CD4-positive, alpha-beta T cell treated with Interleukin-10 for 1 hour (primary cell): Measurements from ENCODE around the gene IMMP2L.

Experiments used
- DNase-seq: peaks from one replicate; pipeline ENCODE4 v3.0.0-alpha.2; 2020

Gene IMMP2L

DNA sequence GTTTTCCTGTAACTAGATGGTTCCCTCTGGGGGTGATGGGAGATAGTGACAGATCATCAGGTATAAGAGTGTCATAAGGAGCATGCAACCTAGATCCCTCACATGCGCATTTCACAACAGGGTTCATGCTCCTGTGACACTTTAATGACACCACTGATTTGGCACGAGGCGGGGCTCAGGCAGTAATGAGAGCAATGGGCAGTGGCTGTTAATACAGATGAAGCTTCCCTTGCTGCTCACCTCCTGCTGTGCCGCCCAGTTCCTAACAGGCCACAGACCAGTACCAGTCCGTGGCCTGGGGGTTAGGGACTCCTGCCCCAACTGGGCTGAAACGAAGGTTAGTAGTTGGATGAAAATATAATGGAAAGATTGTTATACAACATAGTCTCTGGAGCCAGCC is 673.0 kb downstream of the IMMP2L start:
- DNase-seq = no peak

DNA sequence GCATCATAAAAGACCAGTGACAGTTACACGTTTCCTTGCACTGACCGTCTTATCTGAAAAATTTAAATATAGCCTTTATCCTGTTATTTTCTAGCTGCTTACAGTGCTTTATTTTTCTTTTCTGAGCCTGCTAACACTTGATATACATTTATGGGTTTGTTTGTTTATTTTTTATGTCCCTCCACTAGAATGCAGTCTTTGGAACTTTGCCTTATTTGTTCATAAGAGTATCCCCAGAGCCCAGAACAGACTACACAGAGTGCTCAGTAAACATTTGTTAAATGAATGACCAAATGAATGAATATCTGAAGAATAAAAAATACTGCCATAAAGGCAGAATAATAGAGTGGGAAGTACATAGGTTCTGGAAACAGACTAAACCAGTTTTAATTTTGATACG is 673.7 kb downstream of the IMMP2L start:
- DNase-seq = no peak

DNA sequence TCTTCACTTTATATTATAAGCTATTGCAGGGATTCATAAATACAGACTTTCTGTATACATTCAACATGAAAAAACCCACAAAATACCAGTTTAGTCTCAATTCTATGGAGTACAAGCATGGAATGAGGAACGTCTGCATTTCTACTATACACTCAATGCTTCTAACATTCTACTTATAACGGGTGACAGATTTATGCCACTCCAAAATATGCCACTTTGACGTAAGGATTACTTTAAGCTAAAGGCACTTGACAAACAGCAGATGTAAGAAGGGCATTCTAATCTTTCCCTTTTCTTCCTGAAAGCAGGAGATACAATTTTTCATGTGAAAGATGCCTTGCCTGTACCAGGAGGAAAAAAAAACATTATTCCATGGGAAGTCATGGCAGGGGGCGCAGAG is 676.8 kb downstream of the IMMP2L start:
- DNase-seq = no peak

DNA sequence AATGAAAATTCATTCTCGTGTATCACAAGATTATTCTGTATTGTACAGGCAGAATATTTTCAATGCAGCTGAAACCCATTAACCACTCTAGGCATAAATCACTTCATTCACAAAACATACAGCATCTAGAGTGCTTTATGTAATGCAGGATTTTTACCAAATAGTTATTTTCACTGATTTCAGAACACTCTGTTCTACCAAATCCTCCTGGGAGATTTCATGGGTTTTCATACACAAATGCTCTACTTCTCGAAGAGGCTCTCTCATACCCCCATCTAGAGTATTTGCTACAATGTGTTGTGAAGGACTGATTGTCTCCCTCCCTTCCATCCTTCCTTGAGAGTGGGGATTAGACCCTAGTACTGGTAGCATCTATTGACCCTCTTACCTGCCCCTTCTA is 680.6 kb downstream of the IMMP2L start:
- no peak for DNase-seq

DNA sequence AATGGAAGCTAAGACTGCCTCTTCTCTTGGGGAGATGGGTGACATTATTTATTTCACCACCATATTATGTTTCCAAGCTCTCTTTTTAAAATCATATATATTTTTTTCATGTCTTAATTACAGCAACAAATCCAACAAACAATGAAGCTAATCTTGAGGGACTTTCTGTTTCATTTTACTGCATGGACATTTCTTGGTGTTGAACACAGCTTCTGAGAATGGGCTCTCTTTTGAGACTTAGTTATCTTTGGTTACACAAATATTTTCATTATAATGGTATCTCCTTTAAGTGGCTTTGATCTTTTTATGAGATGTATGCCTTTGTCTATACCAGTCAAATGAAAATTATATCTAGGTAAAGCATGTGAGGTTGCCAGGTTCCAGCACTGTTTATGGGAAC is 681.3 kb downstream of the IMMP2L start:
- no peak for DNase-seq

DNA sequence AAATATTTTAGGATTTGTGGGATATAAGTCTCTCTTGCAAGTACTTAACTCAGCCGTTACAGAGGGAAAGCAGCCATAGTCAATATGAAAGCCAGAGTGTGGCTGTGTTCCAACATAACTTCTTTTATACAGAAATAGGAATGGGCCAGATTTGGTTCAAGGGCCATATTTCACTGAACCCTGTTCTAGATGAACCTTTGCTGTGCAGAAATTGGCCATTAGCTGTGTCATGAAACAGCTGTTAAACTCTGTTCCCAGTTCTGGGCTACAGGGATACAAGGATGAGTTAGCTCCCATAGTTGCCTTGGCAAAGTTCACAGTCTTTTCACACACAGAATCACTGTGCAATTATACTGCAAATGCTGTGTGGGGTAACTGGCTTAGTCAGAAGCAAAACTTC is 685.3 kb downstream of the IMMP2L start:
- DNase-seq = no peak

DNA sequence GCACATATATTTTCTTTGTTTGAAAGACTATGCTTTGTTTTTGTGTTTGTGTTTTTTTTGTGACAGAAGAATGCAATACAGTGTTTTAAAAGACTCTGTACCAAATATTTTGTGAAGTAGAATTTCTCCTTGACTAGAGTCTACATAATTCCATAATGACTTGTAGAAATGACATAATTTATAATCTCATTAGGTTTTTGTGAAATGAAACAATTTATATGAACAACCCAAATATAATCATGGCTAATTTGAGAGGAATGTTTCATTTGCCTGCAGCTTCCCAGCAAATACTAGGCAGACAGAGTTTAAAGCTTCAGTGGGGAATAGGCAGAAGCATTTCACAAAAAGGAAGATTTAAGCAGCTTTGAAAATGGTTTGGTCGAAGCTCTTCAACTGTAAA is 686.9 kb downstream of the IMMP2L start:
- no peak for DNase-seq

DNA sequence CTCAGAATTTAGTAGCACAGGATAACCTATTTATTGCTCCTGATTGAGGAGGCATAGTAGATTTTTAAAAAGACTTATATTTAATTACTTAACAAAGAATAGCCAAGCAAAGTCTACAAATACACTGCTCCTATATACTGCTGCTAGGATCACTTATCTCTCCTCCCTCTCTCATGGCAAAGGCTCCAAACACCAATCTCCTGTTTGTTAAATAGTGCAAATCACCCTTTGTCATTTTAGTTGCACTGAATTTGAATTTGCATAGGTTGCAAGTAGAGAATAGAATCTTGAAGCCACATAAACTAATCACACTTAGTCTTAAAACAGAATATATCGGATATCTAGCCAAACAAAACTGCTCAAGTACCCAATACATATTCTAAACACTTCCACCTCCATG is 690.4 kb downstream of the IMMP2L start:
- no peak for DNase-seq

DNA sequence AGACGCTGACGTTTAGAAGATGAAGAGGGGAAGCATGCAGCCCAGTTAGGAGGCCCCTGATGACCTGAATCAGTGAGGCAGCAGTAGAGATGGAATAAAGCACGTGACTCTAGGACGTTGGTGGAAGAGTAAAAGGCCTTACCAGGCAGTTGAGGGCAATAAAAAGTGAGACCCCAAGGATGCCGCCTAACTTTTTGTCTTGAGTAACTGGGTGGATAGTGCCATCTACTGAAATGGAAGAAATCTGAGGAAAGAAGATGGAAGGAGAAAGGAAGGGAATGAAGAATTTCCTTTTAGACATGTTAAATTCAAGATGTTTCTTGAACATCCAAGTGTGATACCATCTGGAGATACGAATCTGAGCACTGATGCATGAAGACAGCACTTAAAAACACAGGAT is 691.4 kb downstream of the IMMP2L start:
- DNase-seq = no peak

DNA sequence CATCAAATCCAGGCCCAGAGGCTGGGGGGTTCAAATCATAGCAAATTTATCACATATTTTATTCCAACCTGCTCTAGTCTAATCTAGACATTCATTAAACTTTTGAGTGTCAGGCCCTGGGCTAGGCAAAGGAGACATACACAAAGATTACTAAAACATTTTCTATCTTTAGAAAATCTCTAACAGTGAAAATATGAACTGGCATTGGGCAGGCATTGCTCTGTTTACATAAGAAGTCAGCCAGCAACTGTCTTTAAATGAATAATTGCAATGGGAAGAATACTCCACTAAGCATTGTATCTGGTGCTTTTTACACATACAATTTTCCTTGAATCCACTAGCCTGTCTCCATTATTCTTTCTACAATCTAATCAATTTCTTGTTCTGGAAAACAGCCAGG is 693.8 kb downstream of the IMMP2L start:
- no peak for DNase-seq

DNA sequence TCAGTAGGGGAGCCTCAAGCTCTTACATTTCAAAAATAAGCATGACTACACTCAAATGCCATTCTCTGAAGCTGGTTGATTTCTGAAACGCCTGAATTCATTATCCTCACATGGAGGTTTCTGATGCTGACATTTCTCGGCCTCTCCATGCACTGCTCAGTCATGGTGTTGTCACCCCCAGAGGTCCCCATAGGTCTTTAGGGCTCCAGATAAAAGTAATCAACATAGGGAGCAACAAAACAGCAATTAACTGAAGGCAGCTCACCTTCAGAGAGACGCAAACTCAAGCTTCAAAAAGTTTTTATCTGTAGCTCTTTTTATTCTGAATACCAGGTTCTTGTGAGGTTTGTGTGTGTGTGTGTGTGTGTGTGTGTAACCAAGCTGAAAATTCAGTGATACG is 694.5 kb downstream of the IMMP2L start:
- no peak for DNase-seq

DNA sequence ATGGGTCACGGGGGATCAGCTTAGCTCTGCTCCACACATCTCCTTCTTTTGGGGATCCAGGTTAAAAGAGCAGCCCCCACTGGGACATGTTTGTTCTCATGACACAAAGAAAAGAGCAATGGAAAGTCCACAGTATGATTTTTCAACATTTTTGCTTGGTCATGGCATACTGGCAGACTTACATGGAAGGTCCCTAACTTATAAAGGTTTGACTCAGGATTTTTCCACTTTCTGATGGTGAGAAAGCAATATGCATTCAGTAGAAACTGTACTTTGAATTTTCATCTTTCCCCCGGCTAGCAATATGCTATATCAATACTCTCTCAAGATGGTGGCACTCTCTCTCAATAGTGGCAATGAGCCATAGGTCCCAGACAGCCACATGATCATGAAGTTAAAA is 699.0 kb downstream of the IMMP2L start:
- DNase-seq = no peak

DNA sequence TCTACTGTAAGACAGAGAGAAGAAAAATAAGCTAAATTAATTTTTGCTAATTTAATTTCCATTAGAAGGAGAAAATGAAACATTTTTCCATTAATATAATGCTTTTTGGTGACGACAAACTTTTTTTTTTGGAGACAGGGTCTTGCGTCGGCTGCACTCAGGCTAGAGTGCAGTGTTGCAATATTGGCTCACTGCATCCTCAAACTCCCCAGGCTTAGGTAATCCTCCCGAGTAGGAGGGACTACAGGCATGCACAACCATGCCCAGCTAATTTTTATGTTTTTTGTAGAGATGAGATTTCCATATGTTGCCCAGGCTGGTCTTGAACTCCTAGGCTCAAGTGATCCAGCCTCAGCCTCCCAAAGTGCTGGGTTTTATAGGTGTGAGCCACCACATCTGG is 701.1 kb downstream of the IMMP2L start:
- DNase-seq = no peak

DNA sequence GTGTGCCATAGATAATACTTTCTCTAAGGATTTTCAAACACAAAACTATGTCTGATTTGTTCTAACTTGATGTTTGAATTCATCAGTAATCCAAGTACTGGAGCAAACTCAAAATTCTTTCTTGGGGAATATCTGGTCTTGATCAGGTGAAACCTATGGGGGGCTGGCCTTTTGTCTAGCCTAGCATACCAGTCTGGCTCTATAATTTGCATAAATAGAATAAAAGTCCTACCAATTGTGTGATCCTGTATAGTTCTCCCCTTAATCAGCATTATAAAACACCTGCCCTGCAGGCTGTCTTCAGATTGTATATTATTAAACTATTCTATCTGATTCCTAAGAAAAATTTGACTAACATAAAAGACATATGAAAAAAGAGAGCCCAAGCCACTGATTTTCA is 705.2 kb downstream of the IMMP2L start:
- no peak for DNase-seq

DNA sequence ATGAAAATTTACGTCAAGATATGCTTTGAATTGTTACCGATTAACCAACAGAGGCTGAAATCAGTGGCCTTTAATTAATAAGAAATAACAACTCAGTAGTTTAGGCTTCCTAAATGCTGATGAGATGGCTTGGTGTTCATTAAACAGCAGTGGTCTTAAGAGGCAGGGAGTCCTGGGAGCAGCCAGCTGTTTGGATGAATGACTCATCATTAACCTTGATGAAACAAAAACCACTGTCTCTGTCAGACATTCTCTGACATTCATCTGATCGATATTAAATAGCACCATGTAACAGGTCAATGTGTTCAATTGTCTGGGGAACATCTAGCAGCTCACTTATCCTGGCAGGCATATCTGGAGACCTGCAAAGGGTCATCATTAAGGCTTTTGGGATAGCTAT is 705.6 kb downstream of the IMMP2L start:
- no peak for DNase-seq

DNA sequence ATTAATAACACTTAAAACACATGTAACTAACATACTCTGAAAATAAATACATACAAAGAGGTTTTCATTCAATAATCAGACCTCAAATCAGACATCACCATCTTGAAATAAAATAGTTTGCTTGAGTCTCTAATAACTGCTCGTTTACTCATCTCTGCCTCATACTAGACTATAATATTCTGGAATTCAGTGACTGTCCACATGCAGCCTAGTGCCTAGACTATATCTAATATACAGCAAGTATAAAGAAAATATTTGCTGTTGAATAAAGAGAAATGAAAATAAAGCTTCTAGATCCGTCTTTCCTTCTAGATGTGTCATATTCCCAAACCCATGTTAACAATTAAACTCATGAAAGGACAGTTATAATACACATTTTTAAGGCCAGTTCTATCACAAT is 707.6 kb downstream of the IMMP2L start:
- no peak for DNase-seq

DNA sequence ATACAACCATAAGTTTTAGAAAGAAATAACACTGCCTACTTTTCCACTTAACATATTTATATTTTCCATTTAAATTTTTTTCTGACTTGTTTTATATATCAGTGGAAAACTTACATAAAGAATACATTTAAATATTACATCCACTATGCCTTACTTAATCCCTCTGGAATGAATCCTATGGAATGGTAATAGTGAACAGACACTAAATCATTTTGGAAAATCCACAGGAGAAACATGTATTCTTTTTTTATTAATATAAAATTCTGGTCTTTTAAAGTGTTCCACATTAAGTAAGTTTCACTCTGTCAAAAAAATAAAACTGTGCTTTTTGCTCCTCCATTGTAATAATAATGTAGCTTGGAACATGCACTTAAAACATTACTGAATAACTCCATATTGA is 708.1 kb downstream of the IMMP2L start:
- DNase-seq = no peak

DNA sequence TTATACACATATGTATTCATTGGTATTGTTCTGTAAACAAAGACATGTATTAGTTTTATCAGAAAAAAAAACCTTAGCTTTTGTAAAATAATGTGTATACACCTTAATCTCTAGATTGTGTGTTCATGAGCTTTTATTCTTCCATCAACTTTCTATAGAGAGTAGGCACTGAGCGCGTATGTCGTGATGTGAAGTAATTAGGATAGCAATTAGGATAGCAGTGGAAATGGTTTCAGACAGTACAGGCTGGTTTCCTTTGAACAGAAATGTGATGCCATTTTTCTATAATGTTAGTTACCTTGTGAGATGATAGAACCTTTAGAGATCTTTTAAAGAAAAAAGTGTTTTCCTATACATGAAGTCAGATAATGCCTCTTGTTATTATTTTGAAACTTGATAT is 709.0 kb downstream of the IMMP2L start:
- no peak for DNase-seq

DNA sequence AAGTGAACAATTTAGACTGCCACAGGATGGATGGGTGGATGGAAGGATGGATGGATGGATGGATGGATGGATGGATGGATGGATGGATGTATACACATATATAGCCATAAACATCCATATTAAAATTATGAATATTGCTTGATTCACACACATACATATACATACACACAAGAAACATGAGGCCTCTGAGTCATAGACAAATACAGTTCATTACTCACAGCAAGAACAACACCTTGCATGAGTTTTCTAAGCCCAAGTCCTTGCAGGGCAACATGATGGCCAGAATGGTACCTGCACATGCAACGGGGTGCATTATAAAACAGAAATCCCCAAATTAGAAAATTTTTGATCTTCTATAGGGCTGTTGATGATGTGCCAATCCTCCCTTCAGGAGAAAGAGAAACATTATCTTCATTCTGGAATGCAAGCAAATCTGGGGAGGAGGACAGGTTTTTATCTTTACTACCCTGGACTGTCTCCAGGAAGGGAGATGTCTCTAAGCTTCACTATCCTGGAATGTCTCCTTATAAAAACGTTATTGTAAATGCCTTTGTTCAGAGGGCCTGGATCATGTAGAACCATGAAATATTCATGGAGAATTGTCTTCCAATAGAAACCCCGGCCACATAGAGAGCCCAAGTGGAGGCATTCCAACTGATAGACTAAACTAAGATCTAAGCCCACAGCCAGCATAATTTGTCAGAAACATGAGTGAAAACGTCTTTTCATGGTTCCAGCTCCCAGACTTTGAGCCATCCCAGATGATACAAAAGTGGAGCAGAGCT is 709.9 kb downstream of the IMMP2L start:
- DNase-seq = no peak

DNA sequence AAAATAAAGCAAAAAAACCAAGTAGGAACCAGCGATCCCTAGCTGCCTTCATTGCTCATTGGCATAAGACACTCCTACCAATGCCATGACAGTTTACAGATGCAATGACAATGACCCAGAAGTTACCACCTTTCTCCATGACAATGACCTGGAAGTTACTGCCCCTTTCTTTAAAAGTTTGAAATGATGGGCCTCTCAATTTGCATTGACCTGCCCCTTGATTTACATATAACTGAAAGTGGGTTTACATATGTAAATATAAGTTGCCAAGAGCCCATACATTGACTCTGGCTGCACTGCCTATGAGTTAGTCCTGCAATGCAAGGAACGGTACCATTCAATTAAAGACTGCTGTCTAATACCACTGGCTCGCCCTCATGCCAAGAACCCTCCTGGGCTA is 712.1 kb downstream of the IMMP2L start:
- DNase-seq = no peak

DNA sequence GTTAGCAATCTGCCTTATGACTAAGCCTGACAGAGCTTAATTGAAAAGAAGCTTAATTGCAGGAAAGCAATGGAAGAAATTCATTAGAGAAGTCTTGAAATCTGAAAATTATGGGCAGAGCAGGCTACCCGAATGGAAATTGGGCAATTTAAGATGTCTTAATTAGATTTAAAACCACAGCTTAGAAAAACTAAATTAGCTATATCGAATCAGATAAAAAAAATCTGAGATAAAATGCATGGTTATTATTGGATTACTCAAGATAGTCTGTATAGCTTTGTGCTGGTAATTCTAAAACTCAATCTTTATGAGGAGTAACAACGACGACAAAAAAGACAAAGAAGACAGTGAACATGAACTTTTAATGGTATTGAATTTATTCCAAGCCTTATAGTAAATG is 719.5 kb downstream of the IMMP2L start:
- DNase-seq = no peak

DNA sequence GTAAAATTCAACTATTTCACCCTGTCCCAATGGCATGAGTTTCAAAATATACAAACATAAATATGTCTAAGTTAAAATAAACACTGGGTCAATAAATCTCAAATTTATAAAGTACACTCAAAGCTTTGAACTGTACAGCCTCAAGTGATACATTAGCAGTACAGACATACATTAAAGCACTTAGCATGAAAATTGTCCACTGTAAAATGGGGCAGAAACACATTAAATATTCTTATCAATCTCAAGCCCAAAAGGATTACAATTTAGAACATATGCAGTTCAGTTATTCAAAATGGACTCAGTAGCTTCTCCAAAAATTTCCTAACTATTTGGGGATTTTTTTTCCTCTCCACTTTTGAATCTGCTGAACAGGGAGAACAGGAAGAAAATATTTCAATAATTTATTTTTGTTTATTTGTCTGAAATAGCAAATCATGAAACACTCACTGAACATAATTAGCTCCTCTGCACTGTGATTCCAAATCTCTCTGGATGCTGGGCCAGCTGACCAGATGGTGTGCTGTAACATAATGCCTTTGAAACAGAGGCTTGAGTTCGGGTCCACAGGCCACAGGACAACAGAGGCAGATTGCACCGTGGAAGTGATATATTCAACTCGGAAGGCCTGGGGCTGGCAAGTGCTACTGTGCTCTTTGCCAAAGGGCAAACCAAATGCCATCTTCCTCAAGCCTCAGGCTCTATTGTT is 720.3 kb downstream of the IMMP2L start:
- no peak for DNase-seq

DNA sequence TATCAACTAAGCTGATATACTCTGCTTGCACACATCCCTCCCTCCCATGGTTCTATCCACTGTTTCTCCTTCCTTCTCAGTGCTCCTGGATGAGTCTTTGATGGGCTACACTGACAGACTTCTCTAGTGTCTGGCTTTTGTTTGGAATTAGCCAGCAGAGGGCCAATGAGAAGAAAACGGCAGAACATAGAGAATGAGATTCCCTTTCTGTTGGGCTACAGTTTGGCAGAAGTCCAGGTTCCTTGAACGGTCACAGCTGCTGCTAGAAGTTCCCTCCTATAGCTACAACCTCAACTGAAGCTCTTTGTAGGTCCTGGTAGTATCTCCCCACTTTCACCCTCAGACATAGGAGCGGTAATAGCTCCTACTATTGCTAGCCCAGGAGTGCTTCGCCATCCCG is 722.4 kb downstream of the IMMP2L start:
- no peak for DNase-seq

DNA sequence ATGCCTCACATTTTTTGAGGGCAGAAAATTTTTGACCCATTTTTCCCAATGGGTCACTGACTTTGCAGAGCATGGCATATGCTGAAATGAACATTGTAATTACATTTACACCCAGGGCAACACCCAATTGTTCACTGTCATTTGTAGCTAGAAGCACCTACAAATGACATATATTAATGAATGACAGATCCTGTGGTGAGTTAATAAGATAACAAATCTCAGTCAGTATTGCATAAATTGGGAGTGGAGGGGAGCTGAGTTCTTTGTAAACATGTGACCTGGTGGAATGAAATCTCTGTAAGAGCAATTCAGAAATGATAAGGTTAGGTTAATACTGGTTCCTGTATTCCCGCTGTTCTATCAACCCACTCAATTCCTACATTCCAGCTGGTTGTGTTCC is 726.4 kb downstream of the IMMP2L start:
- no peak for DNase-seq

DNA sequence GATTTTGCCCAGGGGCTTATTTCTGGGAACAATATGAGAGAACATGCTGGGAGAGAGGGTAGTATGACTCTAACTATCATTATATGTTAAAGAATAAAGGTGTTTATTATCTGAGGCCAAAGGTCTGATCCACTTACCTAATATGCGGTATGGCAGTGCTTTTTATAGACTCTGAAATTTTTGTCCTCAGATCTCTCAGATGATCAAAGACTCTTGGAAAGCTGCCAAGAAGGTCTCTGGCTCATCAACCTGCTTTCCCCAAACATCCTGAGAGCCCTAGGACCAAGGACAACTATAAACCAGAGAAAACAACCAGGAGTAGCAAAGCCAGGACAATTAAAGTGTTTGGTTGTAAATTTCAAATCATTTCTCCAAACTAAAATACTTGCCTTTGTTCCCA is 727.1 kb downstream of the IMMP2L start:
- DNase-seq = no peak
